Measurements from ENCODE around the gene SNX5. TPM values are rescaled to one million over a fixed set of nuclear protein-coding genes. Genes with fewer than 3 reads are reported as not detected.

The SNX5 gene
- total and polyA plus RNA-seq, 9 of the 15 experiments (the other 6 are each of a cell fraction or from before 2014, with no cell fraction given), result 53.5 to 276 (median 160) TPM

DNA sequence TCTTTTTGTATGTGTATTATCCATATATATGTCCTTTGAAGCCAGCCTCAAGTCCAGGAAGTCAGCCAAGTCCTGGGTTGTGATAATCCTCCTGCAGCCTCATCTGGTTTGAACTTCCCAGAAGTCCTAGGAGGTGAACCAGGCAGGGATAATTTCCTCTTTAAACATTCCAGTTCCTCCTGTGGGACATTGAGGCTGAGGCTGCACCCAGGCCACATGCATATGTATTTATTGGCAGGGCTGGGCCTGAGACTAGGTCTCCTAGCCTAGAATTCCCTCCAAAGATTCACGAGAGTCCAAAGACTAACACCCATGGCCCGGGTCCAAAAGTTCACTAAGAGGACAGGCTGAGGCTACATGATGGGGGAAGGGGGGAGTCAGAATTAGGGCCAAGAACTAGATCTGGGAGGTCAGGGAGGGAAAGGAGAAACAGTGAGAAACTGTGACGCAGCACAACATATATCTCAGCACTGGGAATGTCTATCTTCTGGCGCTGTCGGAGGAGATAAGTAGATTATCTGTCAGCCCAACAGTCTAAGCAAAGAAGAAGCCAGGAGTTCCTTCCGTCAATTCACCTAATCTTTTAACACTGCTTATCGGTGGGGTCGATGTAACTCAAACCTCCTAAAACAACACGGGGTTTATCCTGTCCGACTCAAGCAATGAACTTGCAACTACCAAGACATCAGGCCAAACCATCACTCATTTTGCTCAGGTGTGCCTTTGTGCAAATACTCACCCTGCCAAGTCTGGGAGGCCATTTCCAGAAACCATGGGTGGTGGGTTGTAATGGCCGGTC lies 43.3 kb downstream of the SNX5 start (continued):
- TF ChIP-seq POLR2B (IDR thresholded peaks at IDR 0.05; ENCODE audit: low read depth, partially characterized antibody), result no peak
- TF ChIP-seq TAF1 (IDR thresholded peaks at IDR 0.05; ENCODE audit: control insufficient read depth, extremely low read depth, insufficient read depth, low read length, severe bottlenecking), result no peak
- TF ChIP-seq ZNF449 (CRISPR knock-in tag; IDR thresholded peaks at IDR 0.05), result no peak
- TF ChIP-seq DEAF1 (CRISPR knock-in tag; IDR thresholded peaks at IDR 0.05), result no peak
- TF ChIP-seq ZNF707 (CRISPR knock-in tag; conservative IDR thresholded peaks at IDR 0.05), result no peak
- TF ChIP-seq ASH1L (IDR thresholded peaks at IDR 0.05; ENCODE audit: borderline replicate concordance, low read depth, partially characterized antibody), result no peak
- TF ChIP-seq SMARCA5 (IDR thresholded peaks at IDR 0.05), result no peak
- peak; percentile 51; the same call in 1 of the 2 replicates for TF ChIP-seq TOE1 (IDR thresholded peaks at IDR 0.05; ENCODE audit: borderline replicate concordance)
- TF ChIP-seq TOE1 (CRISPR knock-in tag; IDR thresholded peaks at IDR 0.05; ENCODE audit: borderline replicate concordance, low read depth), result no peak
- TF ChIP-seq KHSRP (IDR thresholded peaks at IDR 0.05), result peak; percentile 63; the same call in 1 of the 2 replicates
- TF ChIP-seq HNRNPL (IDR thresholded peaks at IDR 0.05; ENCODE audit: low read depth, low read length), result no peak

All from K562 (cell line).